Muscle layer of colon (tissue), 2 donors: Measurements from ENCODE around the gene GLCCI1.

Experiments
- H3K27ac ChIP-seq: one replicate; pipeline ENCODE4 v1.7.0; 2013; ENCODE audit warnings: low read depth, mild to moderate bottlenecking, low read length, moderate library complexity
- H3K27me3 ChIP-seq, 2 donors: one replicate each; pipeline ENCODE4 v1.7.0; 2013; ENCODE audit warnings: low read length in 2 of 2, mild to moderate bottlenecking in 2 of 2; ENCODE audit not compliant: insufficient read depth in 2 of 2, control insufficient read depth in 1 of 2
- H3K36me3 ChIP-seq: one replicate; pipeline ENCODE4 v1.7.0; 2013; ENCODE audit warnings: mild to moderate bottlenecking, low read length; ENCODE audit not compliant: insufficient read depth
- H3K4me1 ChIP-seq: one replicate; pipeline ENCODE4 v1.7.0; 2013; ENCODE audit warnings: mild to moderate bottlenecking, low read length; ENCODE audit not compliant: insufficient read depth
- H3K4me3 ChIP-seq, 2 donors: one replicate each; pipeline ENCODE4 v1.7.0; 2013; ENCODE audit warnings: low read length in 2 of 2, low read depth in 1 of 2, mild to moderate bottlenecking in 1 of 2, moderate library complexity in 1 of 2
- H3K9ac ChIP-seq: one replicate; pipeline ENCODE4 v1.7.0; 2013; ENCODE audit warnings: low read length
- H3K9me3 ChIP-seq: one replicate; pipeline ENCODE4 v1.7.0; 2013; ENCODE audit warnings: mild to moderate bottlenecking, low read length
- donor health status: abdominal sarcoma.
- donor health status: Adenocarcinoma of cecum.

GLCCI1 gene

GRCh38 chr7:8111282-8111960 is 142.8 kb downstream of the GLCCI1 start:
- Histone ChIP-seq H3K9me3 (no peaks in the 10 kb centered on the region), H3K4me3 (no peak overlapping the region), H3K27me3 (no peaks in the 10 kb centered on the region), H3K27ac (no peak overlapping the region), H3K9ac (no peak overlapping the region), H3K36me3 (no peaks in the 10 kb centered on the region), H3K4me1 (no peaks in the 10 kb centered on the region)

GRCh38 chr7:8112685-8113084 is 144.1 kb downstream of the GLCCI1 start:
- Histone ChIP-seq H3K4me1 (no peaks in the 10 kb centered on the region), H3K9me3 (no peaks in the 10 kb centered on the region), H3K9ac (no peak overlapping the region), H3K27ac (no peak overlapping the region), H3K27me3 (no peaks in the 10 kb centered on the region), H3K4me3 (no peak overlapping the region), H3K36me3 (no peaks in the 10 kb centered on the region)

DNA sequence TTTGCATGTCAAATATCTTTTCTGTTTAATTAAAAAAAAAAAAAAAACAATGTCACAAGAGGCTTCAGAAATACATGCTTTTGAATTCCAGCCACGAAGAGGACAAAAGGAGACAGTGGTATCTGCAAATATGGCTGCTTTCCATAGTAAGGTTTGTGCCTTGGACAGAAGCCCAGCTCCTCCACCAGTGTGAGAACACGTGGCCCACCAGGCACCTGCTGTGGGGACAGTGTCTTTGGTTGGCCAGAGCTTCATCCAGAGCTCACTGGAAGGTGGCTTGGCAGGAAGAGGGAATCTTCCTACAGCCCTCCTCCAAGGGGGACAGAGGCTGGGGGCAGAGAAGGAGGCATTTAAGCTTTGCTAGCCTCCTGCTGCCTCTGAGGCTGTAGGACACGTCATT is 144.6 kb downstream of the GLCCI1 start:
- H3K36me3 ChIP-seq = no peaks in the 10 kb centered on the region
- H3K27me3 ChIP-seq = no peaks in the 10 kb centered on the region
- no peak overlapping the region for H3K9ac ChIP-seq
- H3K4me1 ChIP-seq = no peaks in the 10 kb centered on the region
- no peaks in the 10 kb centered on the region for H3K9me3 ChIP-seq
- H3K4me3 ChIP-seq = no peak overlapping the region
- H3K27ac ChIP-seq = no peak overlapping the region

DNA sequence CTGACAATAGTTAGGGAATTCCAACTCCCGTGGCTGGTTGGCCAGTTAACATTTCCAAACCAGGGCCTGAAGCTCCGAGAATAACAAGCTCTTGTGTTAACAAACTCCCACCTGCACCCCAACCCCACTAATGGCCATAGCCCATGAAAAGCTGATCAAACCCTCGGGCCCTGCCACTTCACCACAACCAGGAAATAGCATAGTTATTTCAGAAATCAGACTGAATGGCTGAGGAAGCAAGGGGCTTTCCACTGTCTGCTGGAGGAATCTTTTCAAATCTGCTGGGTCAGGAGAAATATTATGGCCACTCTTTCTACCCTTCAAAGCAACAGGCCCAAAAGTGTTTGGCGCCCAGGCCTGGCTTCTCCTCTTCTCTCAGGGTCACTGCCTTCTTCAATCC is 145.6 kb downstream of the GLCCI1 start:
- H3K9me3 ChIP-seq = no peaks in the 10 kb centered on the region
- H3K4me1 ChIP-seq = no peaks in the 10 kb centered on the region
- H3K36me3 ChIP-seq = no peaks in the 10 kb centered on the region
- no peak overlapping the region for H3K4me3 ChIP-seq
- no peak overlapping the region for H3K9ac ChIP-seq
- no peak overlapping the region for H3K27ac ChIP-seq
- no peaks in the 10 kb centered on the region for H3K27me3 ChIP-seq

GRCh38 chr7:8115547-8116402 is 147.2 kb downstream of the GLCCI1 start:
- no peaks in the 10 kb centered on the region for H3K36me3 ChIP-seq

DNA sequence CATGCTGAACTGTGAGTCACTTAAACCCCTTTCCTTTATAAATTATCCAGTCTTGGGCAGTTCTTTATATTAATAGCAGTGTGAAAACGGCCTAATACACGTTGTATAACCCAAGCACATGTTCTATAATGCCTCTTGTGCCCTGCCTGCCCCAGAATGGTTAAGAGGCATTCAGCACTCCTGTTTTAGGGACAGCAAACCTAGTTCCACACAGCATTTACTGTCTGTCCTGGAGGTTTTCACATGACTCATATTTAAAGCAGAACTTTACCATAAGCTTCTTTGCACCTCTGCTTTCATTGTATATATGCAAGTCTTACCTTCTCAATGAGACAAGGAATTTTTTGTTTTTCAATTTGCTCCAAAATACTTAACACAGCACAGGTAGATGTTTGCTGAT is 148.6 kb downstream of the GLCCI1 start:
- Histone ChIP-seq H3K4me3 (no peak overlapping the region), H3K9me3 (no peaks in the 10 kb centered on the region), H3K4me1 (no peaks in the 10 kb centered on the region), H3K27ac (no peak overlapping the region), H3K9ac (no peak overlapping the region), H3K36me3 (no peaks in the 10 kb centered on the region), H3K27me3 (no peaks in the 10 kb centered on the region)

More at GRCh38 chr7:8115547-8116402, 147.2 kb downstream of the GLCCI1 start:
- no peak overlapping the region for H3K4me3 ChIP-seq
- no peak overlapping the region for H3K27ac ChIP-seq
- no peaks in the 10 kb centered on the region for H3K27me3 ChIP-seq
- no peak overlapping the region for H3K9ac ChIP-seq
- H3K9me3 ChIP-seq = no peaks in the 10 kb centered on the region
- H3K4me1 ChIP-seq = no peaks in the 10 kb centered on the region

DNA sequence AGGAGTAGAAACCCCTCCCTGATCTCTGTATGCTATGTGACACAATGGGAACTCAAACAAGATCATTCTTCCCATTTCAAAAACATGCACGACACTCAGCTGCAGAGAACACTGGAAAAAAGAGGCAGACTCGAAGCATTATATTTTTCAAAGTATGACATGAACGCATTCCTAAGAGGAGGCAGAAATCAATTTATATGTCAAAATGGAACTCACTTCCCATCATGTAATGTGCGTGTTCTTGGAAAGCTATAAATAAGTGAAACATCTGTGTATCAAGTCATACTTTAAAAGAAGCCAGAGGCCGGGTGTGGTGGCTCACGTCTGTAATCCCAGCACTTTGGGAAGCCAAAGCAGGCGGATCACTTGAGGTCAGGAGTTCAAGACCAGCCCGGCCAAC is 150.7 kb downstream of the GLCCI1 start:
- Histone ChIP-seq H3K36me3 (no peaks in the 10 kb centered on the region), H3K4me3 (no peak overlapping the region), H3K4me1 (no peaks in the 10 kb centered on the region), H3K9me3 (no peaks in the 10 kb centered on the region), H3K27ac (no peak overlapping the region), H3K27me3 (no peaks in the 10 kb centered on the region), H3K9ac (no peak overlapping the region)

- no peaks in the 10 kb centered on the region for H3K27me3 ChIP-seq
- H3K9me3 ChIP-seq = no peaks in the 10 kb centered on the region
- no peak overlapping the region for H3K27ac ChIP-seq
- H3K9ac ChIP-seq = no peak overlapping the region
- no peaks in the 10 kb centered on the region for H3K36me3 ChIP-seq
- no peak overlapping the region for H3K4me3 ChIP-seq
- no peaks in the 10 kb centered on the region for H3K4me1 ChIP-seq
Observed at GRCh38 chr7:8120390-8121058, 151.9 kb downstream of the GLCCI1 start.

DNA sequence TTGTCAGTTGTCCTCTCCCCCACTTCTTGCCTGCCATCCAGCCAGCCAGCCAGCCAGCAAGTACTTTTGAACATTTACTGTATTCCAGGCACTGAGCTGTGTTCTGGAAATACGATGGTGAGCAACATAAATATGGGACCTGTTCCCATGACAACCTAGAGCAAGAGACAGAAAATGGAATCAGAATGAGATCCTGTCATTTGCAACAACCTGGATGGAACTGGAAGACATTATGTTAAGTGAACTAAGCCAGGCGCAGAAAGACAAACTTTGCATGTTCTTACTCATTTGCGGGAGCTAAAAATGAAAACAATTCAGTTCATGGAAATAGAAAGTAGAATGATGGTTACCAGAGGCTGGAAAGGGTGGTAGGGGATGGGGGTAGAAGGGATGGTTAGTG is 152.6 kb downstream of the GLCCI1 start:
- Histone ChIP-seq H3K27ac (no peak overlapping the region), H3K36me3 (no peaks in the 10 kb centered on the region), H3K4me1 (no peaks in the 10 kb centered on the region), H3K4me3 (no peak overlapping the region), H3K27me3 (no peaks in the 10 kb centered on the region), H3K9ac (no peak overlapping the region), H3K9me3 (no peaks in the 10 kb centered on the region)

DNA sequence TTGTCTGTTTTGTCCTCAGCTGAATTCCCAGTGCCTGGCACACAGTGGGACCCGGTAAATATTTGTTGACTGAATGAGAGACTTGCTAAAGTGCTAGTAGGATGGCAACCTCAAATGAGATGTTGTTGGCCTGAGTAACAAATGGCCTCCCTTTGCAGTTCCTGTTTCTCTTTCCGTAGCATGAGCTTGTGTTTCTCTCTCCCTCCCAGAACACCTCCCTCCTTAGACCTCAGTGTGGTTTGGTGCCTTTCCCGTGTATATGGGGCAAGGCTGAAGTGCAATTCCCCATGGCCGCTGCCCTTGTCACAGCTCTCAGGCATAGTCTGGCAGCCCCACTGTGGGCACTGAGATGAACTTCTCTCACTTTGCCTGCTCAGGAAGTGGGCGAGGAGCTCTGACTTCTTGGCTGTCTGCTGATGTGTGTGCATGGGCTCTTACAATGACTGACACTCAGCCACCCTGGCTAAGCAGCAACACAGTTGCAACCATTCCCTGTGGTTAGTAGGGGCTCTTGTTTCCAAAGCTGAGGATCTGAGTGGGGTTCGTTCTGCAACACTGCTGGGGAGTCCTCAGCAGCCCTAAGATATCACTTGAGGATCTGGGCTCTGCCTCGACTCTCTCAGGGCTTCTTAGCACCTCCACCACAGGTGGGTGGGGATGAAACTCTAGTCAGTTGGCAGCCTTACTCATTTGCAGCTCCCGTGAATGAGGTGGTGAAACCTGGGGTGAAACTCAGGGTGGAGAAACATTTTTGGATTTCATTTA is 157.3 kb downstream of the GLCCI1 start:
- H3K36me3 ChIP-seq = no peaks in the 10 kb centered on the region

DNA sequence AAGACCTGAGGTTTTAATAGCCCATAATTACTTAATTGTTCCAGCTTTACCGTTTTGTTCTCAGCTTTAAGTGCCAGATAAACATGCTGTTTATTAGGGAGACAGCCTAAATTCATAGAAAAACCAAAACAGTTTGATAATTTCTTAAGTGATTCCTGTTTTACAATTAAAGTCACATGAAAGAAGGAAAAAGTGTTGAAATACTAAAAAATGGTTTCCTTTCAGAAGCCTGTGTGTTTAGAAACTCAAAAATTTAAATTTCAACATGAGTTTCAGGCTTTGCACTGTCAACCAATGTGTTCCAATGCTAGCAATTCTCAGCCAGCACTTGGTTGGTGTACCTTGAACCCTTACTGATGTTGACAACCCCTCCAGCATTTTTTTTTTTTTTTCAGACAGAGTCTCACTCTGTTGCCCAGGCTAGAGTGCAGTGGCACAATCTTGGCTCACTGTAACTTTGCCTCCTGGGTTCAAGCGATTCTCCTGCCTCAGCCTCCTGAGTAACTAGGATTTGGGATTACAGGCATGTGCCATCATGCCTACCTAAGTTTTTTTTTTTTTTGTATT is 158.1 kb downstream of the GLCCI1 start:
- H3K27ac ChIP-seq = no peak overlapping the region

More for the DNA sequence above, 157.3 kb downstream of the GLCCI1 start:
- Histone ChIP-seq H3K9me3 (no peaks in the 10 kb centered on the region), H3K4me3 (no peak overlapping the region), H3K9ac (no peak overlapping the region), H3K27me3 (no peaks in the 10 kb centered on the region), H3K27ac (no peak overlapping the region), H3K4me1 (no peaks in the 10 kb centered on the region)

More for the DNA sequence above, 158.1 kb downstream of the GLCCI1 start:
- H3K36me3 ChIP-seq = no peaks in the 10 kb centered on the region
- no peaks in the 10 kb centered on the region for H3K9me3 ChIP-seq
- H3K4me1 ChIP-seq = no peaks in the 10 kb centered on the region
- no peak overlapping the region for H3K9ac ChIP-seq
- H3K27me3 ChIP-seq = no peaks in the 10 kb centered on the region
- no peak overlapping the region for H3K4me3 ChIP-seq
